ENCODE data around the gene SCG5.
A peak's percentile ranks its signal among the peaks of the same experiment; 100 is the strongest.
"Not testable (repeated sequence)": the region's sequence is repeated elsewhere in the genome, so short reads cannot be mapped to it uniquely, and the experiment has no call there.

The SCG5 gene, protein sequence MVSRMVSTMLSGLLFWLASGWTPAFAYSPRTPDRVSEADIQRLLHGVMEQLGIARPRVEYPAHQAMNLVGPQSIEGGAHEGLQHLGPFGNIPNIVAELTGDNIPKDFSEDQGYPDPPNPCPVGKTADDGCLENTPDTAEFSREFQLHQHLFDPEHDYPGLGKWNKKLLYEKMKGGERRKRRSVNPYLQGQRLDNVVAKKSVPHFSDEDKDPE

DNA sequence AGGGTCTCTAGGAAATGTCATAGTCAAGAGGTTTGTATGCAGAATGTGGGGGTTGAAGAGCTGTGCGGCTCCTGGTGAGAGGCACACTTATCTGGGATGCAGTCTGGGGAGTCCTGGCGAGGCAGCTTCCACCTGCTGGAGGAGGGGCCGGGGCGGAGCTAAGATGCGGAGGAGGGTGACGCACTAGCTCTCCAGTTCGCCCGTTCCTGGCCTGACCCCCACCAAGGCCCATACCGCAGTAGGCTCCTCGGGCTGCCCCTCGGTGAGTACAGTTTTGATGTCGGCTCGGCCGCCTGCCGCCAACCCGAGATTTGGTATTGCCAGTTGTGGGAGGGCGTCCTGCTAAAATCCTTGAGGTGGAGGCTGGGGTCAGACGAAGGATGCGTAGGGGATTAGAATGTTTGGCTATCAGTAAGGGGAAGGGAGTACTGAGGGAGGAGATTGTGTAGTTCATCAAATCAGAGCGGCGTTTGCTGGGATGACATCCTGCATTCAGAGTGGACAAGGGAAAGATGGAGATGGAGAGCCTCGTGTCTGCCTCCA, at the start of gene SCG5:
Gene SCG5 (plus strand): TSS at position 194 of the 543 bp plus-strand sequence. CDS start 1,883 bp downstream, outside the sequence.
- TF ChIP-seq, protein P1, sequence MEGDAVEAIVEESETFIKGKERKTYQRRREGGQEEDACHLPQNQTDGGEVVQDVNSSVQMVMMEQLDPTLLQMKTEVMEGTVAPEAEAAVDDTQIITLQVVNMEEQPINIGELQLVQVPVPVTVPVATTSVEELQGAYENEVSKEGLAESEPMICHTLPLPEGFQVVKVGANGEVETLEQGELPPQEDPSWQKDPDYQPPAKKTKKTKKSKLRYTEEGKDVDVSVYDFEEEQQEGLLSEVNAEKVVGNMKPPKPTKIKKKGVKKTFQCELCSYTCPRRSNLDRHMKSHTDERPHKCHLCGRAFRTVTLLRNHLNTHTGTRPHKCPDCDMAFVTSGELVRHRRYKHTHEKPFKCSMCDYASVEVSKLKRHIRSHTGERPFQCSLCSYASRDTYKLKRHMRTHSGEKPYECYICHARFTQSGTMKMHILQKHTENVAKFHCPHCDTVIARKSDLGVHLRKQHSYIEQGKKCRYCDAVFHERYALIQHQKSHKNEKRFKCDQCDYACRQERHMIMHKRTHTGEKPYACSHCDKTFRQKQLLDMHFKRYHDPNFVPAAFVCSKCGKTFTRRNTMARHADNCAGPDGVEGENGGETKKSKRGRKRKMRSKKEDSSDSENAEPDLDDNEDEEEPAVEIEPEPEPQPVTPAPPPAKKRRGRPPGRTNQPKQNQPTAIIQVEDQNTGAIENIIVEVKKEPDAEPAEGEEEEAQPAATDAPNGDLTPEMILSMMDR (IDR thresholded peaks at IDR 0.05; ENCODE audit: extremely low read depth, insufficient read depth, missing control alignments) = no peak
- in situ Hi-C loops (cut with MboI; ENCODE audit: low pct_unique_long_range_greater_than_20kb, low sequenced_read_pairs, unreplicated experiment) = no loop called here
- no peak for DNase-seq (ENCODE audit: low spot score)

DNA sequence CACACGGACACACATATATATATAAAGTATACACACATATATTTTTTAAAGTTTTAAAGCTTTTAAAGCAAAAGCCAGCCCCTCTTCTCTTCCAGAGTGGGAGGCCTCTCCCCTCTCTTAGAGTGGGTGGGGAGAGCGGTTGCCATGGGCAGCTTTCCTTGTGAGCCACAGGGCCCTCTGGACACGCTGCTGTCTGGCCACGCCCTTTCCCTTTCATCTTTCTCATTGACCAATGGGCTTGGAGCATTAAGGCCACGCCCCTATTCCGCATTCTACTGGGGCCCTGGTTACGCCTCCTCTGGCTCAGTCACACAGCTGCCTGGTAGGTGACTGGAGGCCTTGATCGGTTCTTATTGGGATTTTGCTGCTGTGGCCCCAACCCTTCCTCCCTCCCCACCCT, 48.4 kb upstream of the SCG5 start, which contains the start of gene GOLGA8N:
Gene GOLGA8N (plus strand): TSS at position 306 of the 400 bp plus-strand sequence.
- in situ Hi-C loops (cut with MboI; ENCODE audit: low pct_unique_long_range_greater_than_20kb, low sequenced_read_pairs, unreplicated experiment); DNase-seq (ENCODE audit: low spot score): not testable (repeated sequence)

DNA sequence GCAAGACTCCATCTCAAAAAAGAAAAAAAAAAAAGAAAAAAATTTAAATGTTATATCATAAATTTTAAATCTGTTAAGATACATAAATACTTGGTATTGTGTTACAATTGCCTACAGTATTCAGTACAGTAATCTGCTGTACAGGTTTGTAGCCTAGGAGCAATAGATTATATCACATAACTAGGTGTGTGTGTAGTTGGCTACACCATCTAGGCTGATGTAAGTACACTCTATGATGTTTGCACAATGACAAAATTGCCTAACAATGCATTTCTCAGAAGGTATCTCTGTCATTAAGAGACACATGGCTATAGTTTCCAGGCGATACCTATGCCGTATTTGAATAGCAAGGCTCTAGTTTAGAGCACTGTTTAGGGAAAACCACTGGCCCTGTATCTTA, 32.0 kb upstream of the SCG5 start:
- DNase-seq (ENCODE audit: low spot score); in situ Hi-C loops (cut with MboI; ENCODE audit: low pct_unique_long_range_greater_than_20kb, low sequenced_read_pairs, unreplicated experiment): not testable (repeated sequence)

DNA sequence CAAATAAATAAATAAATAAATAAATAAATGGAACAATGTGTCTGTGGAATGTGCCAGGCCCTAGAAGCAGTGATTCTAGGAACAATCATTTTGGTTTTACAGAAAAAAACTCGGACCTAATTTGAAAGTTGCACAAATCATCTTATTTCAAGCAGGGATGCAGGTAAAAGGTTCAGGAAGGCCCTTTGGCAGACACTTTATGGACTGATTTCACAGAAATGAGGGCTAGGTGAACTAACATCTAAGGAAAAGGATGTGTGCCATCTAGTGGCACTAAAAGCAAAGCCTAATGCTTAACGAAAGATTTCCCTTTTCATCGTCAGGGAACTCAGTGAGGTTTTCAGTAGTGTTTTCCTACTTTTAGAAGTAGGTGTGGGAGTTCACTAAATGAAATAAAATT, 30.8 kb upstream of the SCG5 start:
- DNase-seq (ENCODE audit: low spot score); in situ Hi-C loops (cut with MboI; ENCODE audit: low pct_unique_long_range_greater_than_20kb, low sequenced_read_pairs, unreplicated experiment): not testable (repeated sequence)

DNA sequence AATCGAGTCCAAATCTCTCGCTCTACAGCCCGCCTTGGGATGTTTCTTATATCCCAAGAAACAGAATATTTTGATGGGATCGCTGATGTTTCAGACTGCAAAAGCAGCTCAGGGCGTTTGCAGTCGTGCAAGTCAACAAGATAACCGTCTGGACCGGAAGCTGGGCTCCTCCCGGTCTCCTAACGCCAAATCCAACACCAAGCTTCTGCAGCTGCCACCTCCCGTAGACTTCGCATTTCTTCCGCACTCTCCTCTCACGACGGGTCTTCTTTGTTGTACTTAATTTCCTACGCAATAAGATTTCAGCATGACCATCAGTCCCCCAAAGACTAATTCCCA, 26.8 kb upstream of the SCG5 start:
- in situ Hi-C loops (cut with MboI; ENCODE audit: low pct_unique_long_range_greater_than_20kb, low sequenced_read_pairs, unreplicated experiment); DNase-seq (ENCODE audit: low spot score): not testable (repeated sequence)

DNA sequence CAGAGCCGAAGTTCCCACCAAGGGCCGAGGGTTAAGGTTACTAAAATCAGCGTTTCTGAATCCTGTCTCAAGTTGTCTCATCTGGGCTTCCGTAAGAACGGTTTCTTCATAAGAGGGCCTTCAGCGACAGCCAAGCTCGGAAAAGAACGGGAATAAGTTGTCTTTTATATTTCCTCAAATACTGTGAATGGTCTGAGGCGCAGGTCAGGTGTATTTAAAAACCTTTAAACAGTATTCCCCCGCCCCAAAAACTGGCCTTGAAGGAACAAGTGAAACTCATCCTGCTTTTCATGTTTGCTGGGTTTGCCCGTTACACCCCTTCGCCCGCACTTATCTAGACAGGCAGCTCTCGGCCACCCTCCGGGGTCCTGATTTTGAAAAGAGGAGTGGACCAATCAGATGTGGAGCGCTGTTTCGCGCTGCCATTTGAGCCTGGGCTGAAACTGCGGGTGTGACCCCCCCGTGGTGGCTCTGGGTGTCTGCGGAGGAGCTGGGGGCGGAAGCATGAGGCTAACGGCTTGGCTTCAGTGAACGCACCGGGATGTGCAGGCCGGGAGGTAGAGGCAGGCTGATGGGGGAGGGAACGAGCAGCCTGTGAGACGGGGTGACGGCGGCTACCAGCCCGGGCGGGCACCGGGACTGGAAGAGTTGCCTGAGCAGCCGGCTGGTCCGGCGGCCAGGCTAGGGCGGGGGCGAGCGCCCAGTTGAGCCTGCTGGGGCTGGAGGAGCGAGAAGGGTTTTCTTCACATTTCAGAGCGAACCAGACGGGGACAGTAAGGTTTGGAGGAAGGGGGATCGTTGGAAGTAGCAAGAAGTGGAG, 26.2 kb upstream of the SCG5 start, which contains the start of gene ARHGAP11A:
Gene ARHGAP11A (plus strand): TSS at position 454 of the 820 bp plus-strand sequence. CDS start 708 bp downstream, outside the sequence.
- DNase-seq (ENCODE audit: low spot score) = peak; percentile 64
- in situ Hi-C loops (cut with MboI; ENCODE audit: low pct_unique_long_range_greater_than_20kb, low sequenced_read_pairs, unreplicated experiment) = not testable (repeated sequence)

DNA sequence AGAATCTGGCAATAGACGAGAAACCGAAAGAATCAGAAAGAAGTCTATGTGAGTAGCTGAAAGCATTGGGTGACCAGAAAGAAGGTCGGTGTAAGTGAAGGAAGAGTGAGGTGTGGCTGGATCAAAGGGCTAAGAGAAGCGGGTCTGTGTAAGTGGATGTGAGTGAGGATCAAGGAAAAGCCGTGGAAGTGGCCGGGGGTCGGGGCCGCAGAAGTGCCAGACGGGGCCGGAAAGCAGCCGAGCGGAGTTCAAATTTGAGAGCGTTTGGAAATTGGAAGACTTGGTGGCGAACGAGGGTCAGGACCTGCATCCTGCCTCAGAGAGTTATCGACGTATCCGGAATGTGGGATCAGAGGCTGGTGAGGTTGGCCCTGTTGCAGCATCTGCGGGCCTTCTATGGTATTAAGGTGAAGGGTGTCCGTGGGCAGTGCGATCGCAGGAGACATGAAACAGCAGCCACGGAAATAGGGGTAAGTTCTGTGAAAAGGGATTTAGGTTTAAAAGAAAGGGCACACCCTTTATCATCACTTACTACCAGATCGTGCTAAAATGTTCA, 25.6 kb upstream of the SCG5 start:
- DNase-seq (ENCODE audit: low spot score); in situ Hi-C loops (cut with MboI; ENCODE audit: low pct_unique_long_range_greater_than_20kb, low sequenced_read_pairs, unreplicated experiment): not testable (repeated sequence)

DNA sequence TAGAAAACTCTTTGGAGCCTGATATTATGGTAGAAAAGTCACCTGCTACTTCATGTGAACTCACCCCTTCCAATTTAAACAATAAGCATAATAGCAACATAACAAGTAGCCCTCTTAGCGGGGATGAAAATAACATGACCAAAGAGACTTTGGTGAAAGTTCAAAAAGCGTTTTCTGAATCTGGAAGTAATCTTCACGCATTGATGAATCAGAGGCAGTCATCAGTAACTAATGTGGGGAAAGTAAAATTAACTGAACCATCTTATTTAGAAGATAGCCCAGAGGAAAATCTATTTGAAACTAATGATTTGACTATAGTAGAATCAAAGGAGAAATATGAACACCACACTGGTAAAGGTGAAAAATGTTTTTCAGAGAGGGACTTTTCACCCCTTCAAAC, 5.1 kb upstream of the SCG5 start:
- DNase-seq (ENCODE audit: low spot score) = no peak
- TF ChIP-seq, protein P1 (IDR thresholded peaks at IDR 0.05; ENCODE audit: extremely low read depth, insufficient read depth, missing control alignments) = no peak
- in situ Hi-C loops (cut with MboI; ENCODE audit: low pct_unique_long_range_greater_than_20kb, low sequenced_read_pairs, unreplicated experiment) = no loop called here

DNA sequence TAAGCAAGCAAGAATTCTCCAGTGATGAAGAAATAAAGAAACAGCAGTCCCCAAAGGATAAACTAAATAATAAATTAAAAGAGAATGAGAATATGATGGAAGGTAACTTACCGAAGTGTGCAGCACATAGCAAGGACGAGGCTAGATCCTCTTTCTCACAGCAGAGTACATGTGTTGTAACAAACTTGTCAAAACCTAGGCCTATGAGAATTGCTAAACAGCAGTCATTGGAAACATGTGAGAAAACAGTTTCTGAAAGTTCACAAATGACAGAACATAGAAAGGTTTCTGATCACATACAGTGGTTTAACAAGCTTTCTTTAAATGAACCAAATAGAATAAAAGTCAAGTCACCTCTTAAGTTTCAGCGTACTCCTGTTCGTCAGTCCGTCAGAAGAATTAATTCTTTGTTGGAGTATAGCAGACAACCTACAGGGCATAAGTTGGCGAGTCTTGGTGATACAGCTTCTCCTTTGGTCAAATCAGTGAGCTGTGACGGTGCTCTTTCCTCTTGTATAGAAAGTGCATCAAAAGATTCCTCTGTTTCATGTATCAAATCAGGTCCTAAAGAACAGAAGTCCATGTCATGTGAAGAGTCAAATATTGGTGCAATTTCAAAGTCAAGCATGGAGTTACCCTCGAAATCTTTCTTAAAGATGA, 4.5 kb upstream of the SCG5 start:
- TF ChIP-seq, protein P1 (IDR thresholded peaks at IDR 0.05; ENCODE audit: extremely low read depth, insufficient read depth, missing control alignments) = no peak
- in situ Hi-C loops (cut with MboI; ENCODE audit: low pct_unique_long_range_greater_than_20kb, low sequenced_read_pairs, unreplicated experiment) = no loop called here
- no peak for DNase-seq (ENCODE audit: low spot score)
